NCI-H1694 (cell line): Measurements from ENCODE around the gene CD74.
"Not testable (repeated sequence)": the region's sequence is repeated elsewhere in the genome, so short reads cannot be mapped to it uniquely, and the experiment has no call there.

Source experiments
- DNase-seq: peaks from one replicate; lab custom pipeline; 2025; lab: John Stamatoyannopoulos, UW

The CD74 gene

GRCh38 chr5:150412319-150413175 is at the start of gene CD74:
CD74 (minus strand) TSS chr5:150412910; CDS start chr5:150412749, 161 bp downstream.
- no peak for DNase-seq

- peak; percentile 72 for DNase-seq
These were observed 48.5 kb upstream of the CD74 start for GRCh38 chr5:150461231-150461630.

- DNase-seq, result no peak
These were observed 48.1 kb upstream of the CD74 start for GRCh38 chr5:150460781-150461180.

- DNase-seq, result peak; percentile 78
These were observed 46.3 kb upstream of the CD74 start for GRCh38 chr5:150458802-150459557.

GRCh38 chr5:150457562-150458240 is 45.0 kb upstream of the CD74 start:
- DNase-seq, result no peak

- DNase-seq, result no peak
These were observed 44.4 kb upstream of the CD74 start for GRCh38 chr5:150457121-150457520.

- no peak for DNase-seq
These were observed 42.0 kb upstream of the CD74 start for GRCh38 chr5:150454492-150455229.

GRCh38 chr5:150454027-150454426 is 41.3 kb upstream of the CD74 start:
- not testable (repeated sequence) for DNase-seq

GRCh38 chr5:150452914-150453313 is 40.2 kb upstream of the CD74 start:
- DNase-seq, result no peak

- no peak for DNase-seq
These were observed 38.9 kb upstream of the CD74 start for GRCh38 chr5:150451594-150451993.

GRCh38 chr5:150449517-150450339 is 37.0 kb upstream of the CD74 start, which contains the start of gene RPS14:
RPS14 (minus strand) TSS chr5:150449739; CDS start chr5:150447733, 2,006 bp downstream.
- DNase-seq, result peak; percentile 71

GRCh38 chr5:150448952-150449516 is 36.3 kb upstream of the CD74 start:
- no peak for DNase-seq

GRCh38 chr5:150448334-150448733 is 35.6 kb upstream of the CD74 start:
- no peak for DNase-seq

- no peak for DNase-seq
These were observed 34.5 kb upstream of the CD74 start for GRCh38 chr5:150447188-150447587.

- no peak for DNase-seq
These were observed 33.9 kb upstream of the CD74 start for GRCh38 chr5:150446583-150446982.

GRCh38 chr5:150446088-150446487 is 33.4 kb upstream of the CD74 start:
- DNase-seq, result no peak

- no peak for DNase-seq
These were observed 32.1 kb upstream of the CD74 start for GRCh38 chr5:150444770-150445169.

- no peak for DNase-seq
These were observed 30.7 kb upstream of the CD74 start for GRCh38 chr5:150443242-150444075.

GRCh38 chr5:150442699-150443080 is 30.0 kb upstream of the CD74 start:
- DNase-seq, result no peak
